Skeletal muscle satellite cell (primary cell): Measurements from ENCODE around the gene RNF214.
A peak's percentile ranks its signal among the peaks of the same experiment; 100 is the strongest.

Experiments
- H3K27me3 ChIP-seq: 2 replicates; pipeline ENCODE4 v1.7.0; 2013; ENCODE audit warnings: low read length; ENCODE audit not compliant: control insufficient read depth, insufficient read depth
- H3K36me3 ChIP-seq: 2 replicates; pipeline ENCODE4 v1.7.0; 2013; ENCODE audit warnings: mild to moderate bottlenecking, control low read depth, low read length; ENCODE audit not compliant: insufficient read depth
- H3K4me1 ChIP-seq: 2 replicates; pipeline ENCODE4 v1.7.0; 2013; ENCODE audit warnings: low read length; ENCODE audit not compliant: control insufficient read depth, insufficient read depth
- H3K4me2 ChIP-seq: 2 replicates; pipeline ENCODE4 v1.7.0; 2013; ENCODE audit warnings: mild to moderate bottlenecking, low read length
- H3K4me3 ChIP-seq: 2 replicates; pipeline ENCODE4 v1.7.0; 2013; ENCODE audit warnings: low read length
- H3K9ac ChIP-seq: 2 replicates; pipeline ENCODE4 v1.7.0; 2013; ENCODE audit warnings: mild to moderate bottlenecking, low read depth, low read length, moderate library complexity
- H3K9me3 ChIP-seq: replicated peaks from 2 replicates; pipeline ENCODE4 v1.7.0; 2013; ENCODE audit warnings: mild to moderate bottlenecking, control low read depth, low read length

Gene RNF214

GRCh38 chr11:117296881-117297280, 64.4 kb downstream of the RNF214 start:
- peaks cover 13% of the 10 kb centered on the region for H3K4me1 ChIP-seq
- H3K4me3 ChIP-seq: no peak overlapping the region
- no peak overlapping the region for H3K4me2 ChIP-seq
- H3K27me3 ChIP-seq: no peaks in the 10 kb centered on the region
- peaks cover 26% of the 10 kb centered on the region for H3K36me3 ChIP-seq
- no peak overlapping the region for H3K9ac ChIP-seq
- no peaks in the 10 kb centered on the region for H3K9me3 ChIP-seq

DNA sequence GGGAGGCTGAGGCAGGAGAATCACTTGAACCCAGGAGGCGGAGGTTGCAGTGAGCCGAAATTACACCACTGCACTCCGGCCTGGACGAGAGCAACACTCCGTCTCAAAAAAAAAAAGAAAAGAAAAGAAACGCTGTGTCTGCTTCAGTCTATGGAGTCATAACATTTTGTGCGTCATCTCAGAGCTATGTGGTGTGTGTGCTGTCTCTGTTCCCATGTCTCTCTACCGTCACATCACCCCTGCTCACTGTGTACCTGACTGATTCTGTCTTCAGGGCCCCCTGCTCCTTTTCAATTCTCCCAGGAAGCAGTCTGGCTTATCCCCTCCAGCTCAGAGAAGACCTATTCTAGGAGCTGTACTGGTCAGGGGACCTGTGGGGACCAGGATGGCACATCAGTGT, 65.7 kb downstream of the RNF214 start:
- H3K4me2 ChIP-seq: no peak overlapping the region
- H3K36me3 ChIP-seq: peaks cover 15% of the 10 kb centered on the region
- no peak overlapping the region for H3K9ac ChIP-seq
- H3K4me1 ChIP-seq: peaks cover 13% of the 10 kb centered on the region
- H3K9me3 ChIP-seq: no peaks in the 10 kb centered on the region
- no peak overlapping the region for H3K4me3 ChIP-seq
- H3K27me3 ChIP-seq: no peaks in the 10 kb centered on the region

GRCh38 chr11:117299351-117300282, 67.1 kb downstream of the RNF214 start:
- no peaks in the 10 kb centered on the region for H3K9me3 ChIP-seq
- H3K4me1 ChIP-seq: peaks cover 13% of the 10 kb centered on the region
- peak overlapping the region; percentile 20 for H3K9ac ChIP-seq
- no peak overlapping the region for H3K4me3 ChIP-seq
- H3K27me3 ChIP-seq: no peaks in the 10 kb centered on the region
- H3K36me3 ChIP-seq: peaks cover 14% of the 10 kb centered on the region
- peak overlapping the region; percentile 55 for H3K4me2 ChIP-seq

- Histone ChIP-seq H3K4me3 (no peak overlapping the region), H3K4me2 (peak overlapping the region; percentile 55), H3K4me1 (peaks cover 13% of the 10 kb centered on the region), H3K27me3 (no peaks in the 10 kb centered on the region), H3K9me3 (no peaks in the 10 kb centered on the region), H3K36me3 (peaks cover 9% of the 10 kb centered on the region), H3K9ac (peak overlapping the region; percentile 20)
These were observed 67.8 kb downstream of the RNF214 start for GRCh38 chr11:117300283-117300663.

GRCh38 chr11:117300773-117301172, 68.3 kb downstream of the RNF214 start:
- Histone ChIP-seq H3K27me3 (no peaks in the 10 kb centered on the region), H3K4me3 (no peak overlapping the region), H3K4me2 (peak overlapping the region; percentile 55), H3K4me1 (peaks cover 13% of the 10 kb centered on the region), H3K36me3 (peaks cover 8% of the 10 kb centered on the region), H3K9me3 (no peaks in the 10 kb centered on the region), H3K9ac (no peak overlapping the region)

DNA sequence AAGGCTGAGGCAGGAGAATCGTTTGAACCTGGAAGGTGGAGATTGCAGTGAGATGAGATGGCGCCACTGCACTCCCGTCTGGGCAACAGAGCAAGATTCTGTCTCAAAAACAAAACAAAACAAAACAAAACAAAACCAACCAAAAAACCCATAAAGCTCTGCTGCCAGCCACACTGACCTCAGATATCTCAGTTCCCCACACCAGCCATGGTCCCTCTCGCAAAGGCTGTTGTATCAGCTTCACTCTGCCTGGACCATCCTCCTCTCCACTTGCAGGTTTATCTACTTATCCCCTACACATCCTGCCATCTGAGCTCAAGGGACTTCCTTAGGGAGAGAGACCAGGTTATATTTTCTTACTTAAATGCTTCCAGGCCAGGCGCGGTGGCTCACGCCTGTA, 69.8 kb downstream of the RNF214 start:
- H3K4me3 ChIP-seq: no peak overlapping the region
- H3K4me1 ChIP-seq: peaks cover 13% of the 10 kb centered on the region
- H3K27me3 ChIP-seq: no peaks in the 10 kb centered on the region
- H3K9ac ChIP-seq: no peak overlapping the region
- H3K4me2 ChIP-seq: no peak overlapping the region
- no peaks in the 10 kb centered on the region for H3K9me3 ChIP-seq
- peaks cover 6% of the 10 kb centered on the region for H3K36me3 ChIP-seq

GRCh38 chr11:117303101-117303500, 70.6 kb downstream of the RNF214 start:
- Histone ChIP-seq H3K9me3 (no peaks in the 10 kb centered on the region), H3K4me2 (no peak overlapping the region), H3K27me3 (no peaks in the 10 kb centered on the region), H3K4me1 (peaks cover 13% of the 10 kb centered on the region), H3K4me3 (no peak overlapping the region), H3K36me3 (peaks cover 6% of the 10 kb centered on the region), H3K9ac (no peak overlapping the region)

- H3K4me1 ChIP-seq: peaks cover 13% of the 10 kb centered on the region
- H3K9ac ChIP-seq: no peak overlapping the region
- no peak overlapping the region for H3K4me2 ChIP-seq
- no peak overlapping the region for H3K4me3 ChIP-seq
- H3K36me3 ChIP-seq: peaks cover 6% of the 10 kb centered on the region
- H3K27me3 ChIP-seq: no peaks in the 10 kb centered on the region
- H3K9me3 ChIP-seq: no peaks in the 10 kb centered on the region
These were observed 71.3 kb downstream of the RNF214 start for GRCh38 chr11:117303646-117304315.

DNA sequence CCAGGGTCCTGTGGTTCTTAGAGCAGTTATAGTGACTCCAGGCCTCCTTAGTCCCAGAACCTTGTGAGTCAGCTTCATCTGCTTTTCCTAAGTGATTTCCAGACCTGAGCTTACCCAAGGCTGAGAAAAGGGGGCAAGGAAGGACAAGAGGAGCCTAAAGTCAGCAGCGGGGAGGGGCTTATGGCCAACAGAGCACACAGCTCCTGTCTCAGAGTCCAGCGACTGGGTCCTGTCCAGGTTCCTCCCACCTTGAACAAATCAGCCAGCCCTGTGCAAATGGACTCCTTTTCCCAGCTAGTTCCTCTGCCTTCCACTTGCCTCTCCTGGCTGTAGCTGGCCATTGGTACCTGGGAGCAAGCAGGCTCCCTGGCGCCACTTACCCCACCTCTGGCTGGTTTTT, 72.7 kb downstream of the RNF214 start:
- Histone ChIP-seq H3K27me3 (no peaks in the 10 kb centered on the region), H3K4me3 (no peak overlapping the region), H3K4me2 (no peak overlapping the region), H3K9ac (no peak overlapping the region), H3K36me3 (peaks cover 6% of the 10 kb centered on the region), H3K9me3 (no peaks in the 10 kb centered on the region), H3K4me1 (peaks cover 11% of the 10 kb centered on the region)

DNA sequence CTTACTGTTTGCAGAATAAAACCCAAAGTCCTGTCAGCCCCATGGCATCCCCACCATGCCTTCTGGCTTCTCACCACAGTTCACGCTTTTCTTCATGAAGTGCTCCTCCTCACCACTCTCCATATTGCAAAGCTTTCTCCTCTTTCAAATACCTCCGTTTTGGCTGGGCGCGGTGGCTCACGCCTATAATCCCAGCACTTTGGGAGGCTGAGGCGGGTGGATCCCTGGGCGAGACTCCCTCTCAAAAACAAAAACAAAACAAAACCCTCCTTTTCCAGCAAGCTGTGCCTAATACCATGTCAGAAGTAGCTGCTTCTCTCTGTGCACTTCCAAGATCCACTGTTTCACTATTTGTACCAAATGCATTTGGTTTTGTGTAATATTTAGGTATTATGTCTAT, 76.8 kb downstream of the RNF214 start:
- H3K9ac ChIP-seq: no peak overlapping the region
- no peak overlapping the region for H3K4me2 ChIP-seq
- H3K9me3 ChIP-seq: no peaks in the 10 kb centered on the region
- no peak overlapping the region for H3K4me3 ChIP-seq
- no peaks in the 10 kb centered on the region for H3K36me3 ChIP-seq
- peaks cover under 1% of the 10 kb centered on the region for H3K4me1 ChIP-seq
- no peaks in the 10 kb centered on the region for H3K27me3 ChIP-seq

DNA sequence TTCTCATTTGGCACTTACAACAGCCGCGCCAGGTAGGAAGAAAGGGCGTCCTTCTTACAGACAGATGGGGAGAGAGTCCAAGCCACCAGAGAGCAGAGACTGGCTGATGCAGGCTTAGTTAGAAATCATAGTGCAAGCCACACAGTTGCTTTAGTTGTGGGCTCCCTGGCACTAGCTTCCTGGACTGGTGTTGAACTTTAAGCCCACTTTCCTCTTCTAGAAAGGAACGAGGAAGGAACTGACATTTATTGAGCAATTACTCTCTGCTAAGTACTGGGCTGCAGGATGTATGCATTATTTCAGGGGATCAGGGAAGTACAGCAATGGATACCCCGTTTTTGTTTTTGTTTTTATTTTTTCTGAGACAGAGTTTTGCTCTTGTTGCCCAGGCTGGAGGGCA, 80.6 kb downstream of the RNF214 start:
- no peak overlapping the region for H3K9ac ChIP-seq
- no peaks in the 10 kb centered on the region for H3K36me3 ChIP-seq
- H3K4me1 ChIP-seq: peaks cover 17% of the 10 kb centered on the region
- no peaks in the 10 kb centered on the region for H3K9me3 ChIP-seq
- H3K4me2 ChIP-seq: no peak overlapping the region
- no peaks in the 10 kb centered on the region for H3K27me3 ChIP-seq
- H3K4me3 ChIP-seq: no peak overlapping the region
